HepG2 (cell line): Measurements from ENCODE around the gene UCP2. TPM values are rescaled to one million over a fixed set of nuclear protein-coding genes. Genes with fewer than 3 reads are reported as not detected.
A peak's percentile ranks its signal among the peaks of the same experiment; 100 is the strongest.

ENCODE experiments used
- CBFB ChIP-seq: sonication (generic); formaldehyde crosslinking; IDR thresholded peaks from 2 replicates; pipeline ENCODE4 v1.4.0; 2020; ENCODE audit warnings: missing genetic modification reagents
- HOXA3 ChIP-seq: sonication (generic); formaldehyde crosslinking; IDR thresholded peaks from 2 replicates; pipeline ENCODE4 v1.5.0; 2020; ENCODE audit warnings: missing genetic modification reagents
- MEF2D ChIP-seq: sonication (generic); formaldehyde crosslinking; IDR thresholded peaks from 2 replicates; pipeline ENCODE4 v1.5.1; 2020; ENCODE audit warnings: mild to moderate bottlenecking, missing genetic modification reagents
- MLX ChIP-seq: IDR thresholded peaks from 2 replicates; pipeline ENCODE4 v1.6.1; 2016
- NFKB2 ChIP-seq: sonication (generic); formaldehyde crosslinking; IDR thresholded peaks from 2 replicates; pipeline ENCODE4 v1.4.0; 2020; ENCODE audit warnings: missing genetic modification reagents, borderline replicate concordance
- PAWR ChIP-seq: sonication (generic); formaldehyde crosslinking; IDR thresholded peaks from 2 replicates; pipeline ENCODE4 v1.4.0; 2020; ENCODE audit warnings: missing genetic modification reagents, mild to moderate bottlenecking, borderline replicate concordance
- SRY ChIP-seq: sonication (generic); formaldehyde crosslinking; IDR thresholded peaks from 2 replicates; pipeline ENCODE4 v1.8.0; 2022; ENCODE audit warnings: mild to moderate bottlenecking, missing genetic modification reagents
- TFDP2 ChIP-seq: sonication (generic); formaldehyde crosslinking; IDR thresholded peaks from 2 replicates; pipeline ENCODE4 v1.4.0; 2020; ENCODE audit warnings: missing genetic modification reagents
- ZNF33A ChIP-seq: sonication (generic); formaldehyde crosslinking; IDR thresholded peaks from 2 replicates; pipeline ENCODE4 v1.5.1; 2020; ENCODE audit warnings: missing genetic modification reagents, mild to moderate bottlenecking, moderate library complexity, borderline replicate concordance
- ZNF652 ChIP-seq: IDR thresholded peaks from 2 replicates; pipeline ENCODE4 v1.6.1; 2016; ENCODE audit warnings: low read depth, borderline replicate concordance
- polyA plus RNA-seq, 8 experiments: library from polyadenylated mRNA; depleted of rRNA in 3 of 8; stranded (reverse) in 7 of 8; unstranded in 1 of 8; fragments of >200 nt; fragmentation: Illumina TruSeq in 4 of 8; extraction: Trizol in 4 of 8; gene quantifications; 2 replicates each; pipeline versions ENCODE4 v1.2.1 to v1.2.3, GENCODE V29; 2011 to 2016; ENCODE audit warnings: low read depth in 4 of 8, missing spikeins in 1 of 8, mixed read lengths in 1 of 8; ENCODE audit not compliant: insufficient read depth in 1 of 8
- total RNA-seq, 5 experiments: library from RNA; depleted of rRNA; stranded (reverse); fragments of >200 nt; fragmentation: Illumina TruSeq; extraction: Trizol; gene quantifications; 2 replicates each; pipeline ENCODE4 v1.2.3, GENCODE V29; 2016; ENCODE audit warnings: low read depth in 1 of 5
- TF ChIP-seq, protein P1 (sequence below), 2 experiments: fragments of 450-650 bp in 1 of 2; sonication (generic) in 1 of 2; formaldehyde crosslinking in 1 of 2; IDR thresholded peaks; 2 replicates each; pipeline versions ENCODE4 v1.6.1 to v1.8.0; 2016 to 2022; ENCODE audit warnings: antibody characterized with exemption in 1 of 2, mild to moderate bottlenecking in 1 of 2, missing genetic modification reagents in 1 of 2
- TF ChIP-seq, protein P2 (sequence below): IDR thresholded peaks from 2 replicates; pipeline ENCODE4 v1.6.1; 2016; ENCODE audit warnings: missing genetic modification reagents, missing compliant biosample characterization

The UCP2 gene
- total and polyA plus RNA-seq, 2 of the 13 experiments (the other 11 are each of a cell fraction or from before 2014, with no cell fraction given): 2.7 to 3.2 TPM

DNA sequence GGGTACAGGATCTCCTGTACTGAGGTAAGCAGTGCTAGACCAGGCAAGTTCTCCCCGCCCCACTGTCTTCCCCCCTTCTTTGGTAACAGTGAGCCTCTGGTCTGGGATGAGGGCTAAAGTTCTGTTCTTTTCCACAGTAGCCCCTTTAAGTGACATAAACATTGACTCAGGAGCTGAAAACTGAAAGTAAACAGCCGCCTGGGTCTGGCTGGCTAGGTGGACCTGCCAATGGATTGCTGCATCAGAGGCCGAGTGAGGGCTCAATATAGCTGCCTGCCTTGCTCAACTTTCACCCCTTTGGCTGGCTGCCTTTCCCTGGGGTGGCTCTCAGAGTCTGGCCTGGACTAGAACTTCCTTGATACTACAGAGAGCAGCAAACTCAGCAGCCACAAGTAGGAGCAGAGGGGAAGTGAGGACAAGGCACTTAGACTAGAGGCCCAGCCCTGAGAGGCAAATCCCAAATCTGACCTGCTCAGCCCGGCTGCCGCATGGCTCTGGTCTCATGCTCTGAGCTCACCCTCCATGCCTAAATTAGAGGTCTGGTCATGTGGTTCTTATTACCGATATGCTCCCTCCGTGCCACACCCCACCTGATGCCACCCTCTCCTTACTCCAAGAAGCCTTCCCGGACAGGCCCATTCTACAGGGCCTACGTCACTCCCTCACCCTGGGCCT, 35.8 kb upstream of the UCP2 start (continued):
- TF ChIP-seq, protein P1, sequence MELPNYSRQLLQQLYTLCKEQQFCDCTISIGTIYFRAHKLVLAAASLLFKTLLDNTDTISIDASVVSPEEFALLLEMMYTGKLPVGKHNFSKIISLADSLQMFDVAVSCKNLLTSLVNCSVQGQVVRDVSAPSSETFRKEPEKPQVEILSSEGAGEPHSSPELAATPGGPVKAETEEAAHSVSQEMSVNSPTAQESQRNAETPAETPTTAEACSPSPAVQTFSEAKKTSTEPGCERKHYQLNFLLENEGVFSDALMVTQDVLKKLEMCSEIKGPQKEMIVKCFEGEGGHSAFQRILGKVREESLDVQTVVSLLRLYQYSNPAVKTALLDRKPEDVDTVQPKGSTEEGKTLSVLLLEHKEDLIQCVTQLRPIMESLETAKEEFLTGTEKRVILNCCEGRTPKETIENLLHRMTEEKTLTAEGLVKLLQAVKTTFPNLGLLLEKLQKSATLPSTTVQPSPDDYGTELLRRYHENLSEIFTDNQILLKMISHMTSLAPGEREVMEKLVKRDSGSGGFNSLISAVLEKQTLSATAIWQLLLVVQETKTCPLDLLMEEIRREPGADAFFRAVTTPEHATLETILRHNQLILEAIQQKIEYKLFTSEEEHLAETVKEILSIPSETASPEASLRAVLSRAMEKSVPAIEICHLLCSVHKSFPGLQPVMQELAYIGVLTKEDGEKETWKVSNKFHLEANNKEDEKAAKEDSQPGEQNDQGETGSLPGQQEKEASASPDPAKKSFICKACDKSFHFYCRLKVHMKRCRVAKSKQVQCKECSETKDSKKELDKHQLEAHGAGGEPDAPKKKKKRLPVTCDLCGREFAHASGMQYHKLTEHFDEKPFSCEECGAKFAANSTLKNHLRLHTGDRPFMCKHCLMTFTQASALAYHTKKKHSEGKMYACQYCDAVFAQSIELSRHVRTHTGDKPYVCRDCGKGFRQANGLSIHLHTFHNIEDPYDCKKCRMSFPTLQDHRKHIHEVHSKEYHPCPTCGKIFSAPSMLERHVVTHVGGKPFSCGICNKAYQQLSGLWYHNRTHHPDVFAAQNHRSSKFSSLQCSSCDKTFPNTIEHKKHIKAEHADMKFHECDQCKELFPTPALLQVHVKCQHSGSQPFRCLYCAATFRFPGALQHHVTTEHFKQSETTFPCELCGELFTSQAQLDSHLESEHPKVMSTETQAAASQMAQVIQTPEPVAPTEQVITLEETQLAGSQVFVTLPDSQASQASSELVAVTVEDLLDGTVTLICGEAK (IDR thresholded peaks at IDR 0.05): no peak
- TF ChIP-seq, protein P1 (CRISPR knock-in tag; IDR thresholded peaks at IDR 0.05): peak; percentile 59; the same call in 1 of the 2 replicates
- TF ChIP-seq SRY (CRISPR knock-in tag) (no peak), TFDP2 (CRISPR knock-in tag) (no peak), PAWR (CRISPR knock-in tag) (no peak), ZNF33A (peak; percentile 54; the same call in 1 of the 2 replicates), NFKB2 (CRISPR knock-in tag) (no peak; the same call in 1 of the 2 replicates), ZNF652 (CRISPR knock-in tag) (no peak), HOXA3 (CRISPR knock-in tag) (peak; percentile 59; the same call in 1 of the 2 replicates), CBFB (CRISPR knock-in tag) (no peak), MLX (CRISPR knock-in tag) (no peak), MEF2D (peak; percentile 87)
- TF ChIP-seq, protein P2, sequence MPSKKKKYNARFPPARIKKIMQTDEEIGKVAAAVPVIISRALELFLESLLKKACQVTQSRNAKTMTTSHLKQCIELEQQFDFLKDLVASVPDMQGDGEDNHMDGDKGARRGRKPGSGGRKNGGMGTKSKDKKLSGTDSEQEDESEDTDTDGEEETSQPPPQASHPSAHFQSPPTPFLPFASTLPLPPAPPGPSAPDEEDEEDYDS (CRISPR knock-in tag): peak; percentile 21; the same call in 1 of the 2 replicates
